GM15510 (cell line): ENCODE measurements around the gene NUTF2.
A peak's percentile ranks its signal among the peaks of the same experiment; 100 is the strongest.

ENCODE experiments used
- POLR2A ChIP-seq: IDR thresholded peaks from 3 replicates; pipeline ENCODE4 v1.6.1; 2011; ENCODE audit warnings: borderline replicate concordance; ENCODE audit not compliant: insufficient read length; ENCODE audit errors: extremely low read depth

The NUTF2 gene

DNA sequence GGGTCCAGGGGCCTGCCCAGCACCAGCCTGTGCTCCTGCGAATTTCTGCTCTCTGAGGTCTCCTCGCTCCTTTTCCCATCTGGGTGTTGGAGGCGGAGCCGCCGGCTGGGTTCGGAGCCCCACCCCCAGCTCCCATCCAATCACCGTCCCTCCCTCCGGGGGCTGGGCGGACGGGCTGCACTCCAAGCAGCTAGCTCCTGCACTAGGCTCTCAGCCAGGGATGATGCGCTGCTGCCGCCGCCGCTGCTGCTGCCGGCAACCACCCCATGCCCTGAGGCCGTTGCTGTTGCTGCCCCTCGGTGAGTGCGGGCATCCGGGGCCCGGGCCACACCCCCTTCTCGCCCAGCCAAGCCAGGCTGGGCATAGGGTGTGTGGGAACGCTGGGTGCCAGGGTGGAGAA, 38.0 kb downstream of the NUTF2 start, which contains the start of gene NRN1L:
NRN1L (plus strand) TSS at position 202 of the 400 bp plus-strand sequence; CDS start at position 221, 19 bp downstream.
- TF ChIP-seq POLR2A: no peak

DNA sequence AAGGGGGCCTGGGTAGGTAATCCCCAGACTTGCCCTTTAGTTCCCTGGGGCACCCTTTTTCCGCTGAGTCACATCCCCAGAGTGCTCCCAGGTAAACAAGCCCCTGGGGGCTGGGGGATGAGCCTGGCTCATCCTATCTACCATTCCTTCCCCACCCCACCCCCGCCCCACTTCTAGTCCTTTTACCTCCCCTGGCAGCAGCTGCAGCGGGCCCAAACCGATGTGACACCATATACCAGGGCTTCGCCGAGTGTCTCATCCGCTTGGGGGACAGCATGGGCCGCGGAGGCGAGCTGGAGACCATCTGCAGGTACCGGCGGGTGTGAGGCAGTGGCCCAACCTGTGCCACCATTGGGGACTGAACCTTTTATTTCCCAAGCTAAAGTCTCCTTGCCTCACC, 38.8 kb downstream of the NUTF2 start:
- TF ChIP-seq POLR2A: no peak

DNA sequence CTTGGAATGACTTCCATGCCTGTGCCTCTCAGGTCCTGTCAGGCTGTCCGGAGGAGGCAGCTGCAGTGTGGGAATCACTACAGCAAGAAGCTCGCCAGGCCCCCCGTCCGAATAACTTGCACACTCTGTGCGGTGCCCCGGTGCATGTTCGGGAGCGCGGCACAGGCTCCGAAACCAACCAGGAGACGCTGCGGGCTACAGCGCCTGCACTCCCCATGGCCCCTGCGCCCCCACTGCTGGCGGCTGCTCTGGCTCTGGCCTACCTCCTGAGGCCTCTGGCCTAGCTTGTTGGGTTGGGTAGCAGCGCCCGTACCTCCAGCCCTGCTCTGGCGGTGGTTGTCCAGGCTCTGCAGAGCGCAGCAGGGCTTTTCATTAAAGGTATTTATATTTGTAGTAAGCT, 39.2 kb downstream of the NUTF2 start:
- no peak for TF ChIP-seq POLR2A

GRCh38 chr16:67886387-67886786, 39.7 kb downstream of the NUTF2 start:
- TF ChIP-seq POLR2A: no peak

- TF ChIP-seq POLR2A: no peak
Measured at GRCh38 chr16:67888331-67888730, 41.6 kb downstream of the NUTF2 start.

- no peak for TF ChIP-seq POLR2A
Measured at GRCh38 chr16:67892375-67892774, 45.6 kb downstream of the NUTF2 start.

DNA sequence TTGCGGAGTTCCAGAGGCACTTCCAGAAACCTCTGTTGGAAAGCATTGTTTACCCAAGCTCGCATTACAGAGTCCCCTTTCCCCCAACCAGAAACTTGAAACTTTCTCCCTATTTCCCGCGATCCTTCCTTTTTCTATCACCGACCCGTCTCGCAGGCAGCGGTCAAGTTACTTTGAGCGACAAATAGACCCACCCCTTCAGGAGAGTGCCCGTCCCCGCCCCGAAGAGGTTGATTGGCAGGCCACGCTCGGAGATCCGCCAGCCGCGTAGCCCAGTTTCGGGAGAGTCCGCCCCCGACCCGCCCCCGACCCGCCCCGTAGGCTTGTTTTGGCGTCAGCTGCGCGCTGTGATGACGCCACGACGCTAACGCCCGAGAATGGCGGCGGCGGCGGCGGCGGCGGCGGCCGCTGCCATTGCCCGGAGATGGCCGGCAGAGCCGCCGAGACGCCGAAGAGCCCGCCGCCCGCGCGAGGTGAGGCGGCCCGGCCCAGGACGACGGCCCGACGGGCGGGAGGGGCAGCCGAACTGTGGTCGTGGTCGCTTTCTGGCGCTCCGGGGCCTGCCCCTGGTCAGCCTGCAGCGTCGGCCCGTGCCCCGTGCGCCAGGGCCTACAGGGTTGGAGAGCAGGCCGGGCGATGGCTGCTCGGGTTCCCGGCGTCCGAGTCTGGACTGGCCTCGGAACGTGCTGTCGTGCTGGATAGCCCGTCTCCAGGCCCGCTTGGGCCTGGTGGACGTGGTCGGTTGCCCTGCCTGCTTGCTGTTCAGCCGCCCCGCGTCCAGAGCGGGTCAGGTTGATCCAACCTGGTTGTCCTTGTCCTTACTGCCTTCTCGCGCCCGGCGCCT, 46.4 kb downstream of the NUTF2 start, which contains the start of gene PSKH1:
PSKH1 (plus strand) TSS at position 356 of the 844 bp plus-strand sequence. CDS start 15,496 bp downstream, outside the sequence.
- peak; percentile 69 for TF ChIP-seq POLR2A

- TF ChIP-seq POLR2A: no peak
Measured at GRCh38 chr16:67893743-67894399, 47.1 kb downstream of the NUTF2 start.

- no peak for TF ChIP-seq POLR2A
Measured at GRCh38 chr16:67897231-67897630, 50.5 kb downstream of the NUTF2 start.

- TF ChIP-seq POLR2A: no peak
Measured at GRCh38 chr16:67901734-67902133, 55.0 kb downstream of the NUTF2 start.

DNA sequence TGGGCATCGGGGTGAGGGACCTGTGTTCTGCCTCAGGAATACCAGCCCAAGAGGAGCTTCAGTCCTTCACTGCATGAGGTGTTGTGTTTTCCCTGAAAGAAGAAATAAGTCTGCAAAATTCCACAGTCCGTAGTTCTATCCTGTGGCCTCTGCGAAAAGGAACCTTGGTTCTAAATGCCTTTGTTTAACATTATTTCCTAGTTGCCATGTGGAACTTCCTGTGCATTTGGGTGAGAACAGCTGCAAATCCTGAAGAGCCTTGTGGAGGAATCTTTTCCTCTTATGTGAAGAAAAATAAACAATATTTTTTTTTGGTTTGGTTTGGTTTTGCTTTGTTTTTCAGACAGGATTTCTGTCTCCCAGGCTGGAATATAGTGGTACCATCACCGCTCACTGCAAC, 56.1 kb downstream of the NUTF2 start:
- TF ChIP-seq POLR2A: no peak

DNA sequence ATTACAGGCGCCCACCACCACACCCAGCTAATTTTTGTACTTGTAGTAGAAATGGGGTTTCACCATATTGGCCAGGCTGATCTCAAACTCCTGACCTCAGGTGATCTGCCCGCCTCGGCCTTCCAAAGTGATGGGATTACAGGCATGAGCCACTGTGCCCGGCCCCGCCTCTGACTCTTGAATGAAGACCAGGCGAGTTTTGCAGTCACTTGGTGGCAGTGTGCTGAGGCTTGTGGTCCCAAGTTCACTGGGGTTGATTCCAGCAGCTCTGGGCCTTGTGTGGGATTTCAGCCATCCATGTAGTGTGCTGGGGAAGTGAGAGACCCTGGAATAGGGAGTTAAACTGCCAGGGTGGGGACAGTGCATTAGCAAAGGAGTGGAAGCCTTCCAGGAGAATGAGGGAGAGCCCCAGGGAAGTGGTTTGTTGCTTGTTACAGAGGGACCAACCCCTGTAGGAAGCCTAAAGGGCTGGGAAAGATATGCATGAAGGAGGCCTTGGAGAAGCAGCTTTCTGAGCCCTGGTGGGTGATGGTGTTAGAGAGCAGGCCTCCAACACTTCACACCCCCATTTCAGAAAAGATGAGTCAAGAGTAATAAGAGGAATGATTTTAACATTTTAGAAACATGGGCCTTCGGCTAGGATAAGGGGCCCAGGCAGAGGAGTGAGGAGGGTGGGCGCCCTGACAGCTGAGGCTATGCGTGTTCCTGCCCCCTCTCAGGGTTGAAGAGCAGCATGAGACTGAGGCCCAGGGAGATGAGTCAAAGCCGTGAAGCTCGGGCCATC, 60.9 kb downstream of the NUTF2 start:
- TF ChIP-seq POLR2A: no peak

DNA sequence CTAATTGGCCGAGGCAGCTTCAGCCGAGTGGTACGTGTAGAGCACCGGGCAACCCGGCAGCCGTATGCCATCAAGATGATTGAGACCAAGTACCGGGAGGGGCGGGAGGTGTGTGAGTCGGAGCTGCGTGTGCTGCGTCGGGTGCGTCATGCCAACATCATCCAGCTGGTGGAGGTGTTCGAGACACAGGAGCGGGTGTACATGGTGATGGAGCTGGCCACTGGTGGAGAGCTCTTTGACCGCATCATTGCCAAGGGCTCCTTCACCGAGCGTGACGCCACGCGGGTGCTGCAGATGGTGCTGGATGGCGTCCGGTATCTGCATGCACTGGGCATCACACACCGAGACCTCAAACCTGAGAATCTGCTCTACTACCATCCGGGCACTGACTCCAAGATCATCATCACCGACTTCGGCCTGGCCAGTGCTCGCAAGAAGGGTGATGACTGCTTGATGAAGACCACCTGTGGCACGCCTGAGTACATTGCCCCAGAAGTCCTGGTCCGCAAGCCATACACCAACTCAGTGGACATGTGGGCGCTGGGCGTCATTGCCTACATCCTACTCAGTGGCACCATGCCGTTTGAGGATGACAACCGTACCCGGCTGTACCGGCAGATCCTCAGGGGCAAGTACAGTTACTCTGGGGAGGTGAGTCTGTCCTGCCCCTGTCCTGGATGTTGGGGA, 62.5 kb downstream of the NUTF2 start:
- no peak for TF ChIP-seq POLR2A

DNA sequence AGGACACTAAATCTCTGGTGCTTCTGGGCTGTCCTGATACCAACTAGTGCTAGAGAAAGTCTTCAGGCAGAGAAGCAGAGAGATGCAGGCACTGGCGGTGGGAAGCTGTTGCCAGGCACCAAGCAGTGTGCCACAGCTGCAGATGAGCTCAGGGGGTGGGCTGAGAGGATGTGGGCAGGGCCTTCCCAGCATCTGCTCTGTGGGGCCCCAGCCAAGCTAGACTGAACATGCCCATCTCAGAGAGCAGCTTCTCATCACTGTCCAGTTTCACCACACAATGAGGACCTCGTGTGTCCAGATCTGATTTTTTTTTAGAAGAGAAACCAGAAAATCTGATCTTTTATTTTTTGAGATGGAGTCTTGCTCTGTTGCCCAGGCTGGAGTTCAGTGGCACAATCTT, 63.4 kb downstream of the NUTF2 start:
- no peak for TF ChIP-seq POLR2A
